ENCODE measurements around the gene ADIG.
"Not testable (repeated sequence)": the region's sequence is repeated elsewhere in the genome, so short reads cannot be mapped to it uniquely, and the experiment has no call there.

The ADIG gene

DNA sequence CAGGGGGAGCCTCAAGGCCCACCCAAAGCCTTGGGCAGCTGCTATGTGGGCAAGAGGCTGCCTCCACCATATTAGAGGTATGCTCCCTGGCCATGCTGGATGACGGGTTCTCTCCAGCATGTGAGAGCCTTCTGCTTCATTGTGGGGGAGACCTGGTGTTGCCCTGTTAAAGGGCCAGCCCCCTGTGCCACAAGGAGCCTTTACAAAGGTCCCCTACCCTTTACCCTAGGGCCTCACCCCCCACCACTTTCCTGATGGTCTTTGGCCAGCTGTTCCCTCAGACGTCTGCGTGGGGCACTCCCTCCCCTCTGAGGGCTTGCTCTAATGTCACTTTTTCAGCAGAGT lies 5.2 kb downstream of the ADIG start:
- H3K27ac Mint-ChIP-seq = no peak overlapping the region
- H3K27me3 Mint-ChIP-seq = no peaks in the 10 kb centered on the region
- H3K9me3 Mint-ChIP-seq = no peaks in the 10 kb centered on the region
- H3K4me1 Mint-ChIP-seq (ENCODE audit: low read depth) = no peaks in the 10 kb centered on the region
- H3K4me3 Mint-ChIP-seq = no peak overlapping the region
- H3K36me3 Mint-ChIP-seq (ENCODE audit: low read depth) = no peaks in the 10 kb centered on the region

DNA sequence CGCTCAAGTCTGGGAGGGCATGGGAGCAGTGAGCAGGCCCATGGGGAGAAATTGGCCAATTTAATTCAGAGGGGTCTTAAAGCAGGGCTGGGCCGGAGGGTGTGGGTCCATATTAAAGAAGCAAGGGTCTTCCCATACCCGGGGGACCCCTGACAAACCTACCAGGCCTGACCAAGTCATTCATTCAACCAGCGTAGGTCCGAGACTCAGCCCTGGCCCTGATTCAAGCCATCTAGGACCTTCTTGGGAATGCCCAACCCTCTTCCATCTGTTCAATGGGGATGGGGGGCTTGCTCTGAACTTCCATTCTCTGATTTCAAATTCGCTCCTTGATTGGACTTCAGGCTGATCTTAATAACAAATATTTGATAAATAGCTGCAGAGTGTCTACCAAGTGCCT lies 7.3 kb downstream of the ADIG start:
- no peaks in the 10 kb centered on the region for H3K36me3 Mint-ChIP-seq (ENCODE audit: low read depth)
- no peak overlapping the region for H3K4me3 Mint-ChIP-seq
- no peaks in the 10 kb centered on the region for H3K9me3 Mint-ChIP-seq
- no peaks in the 10 kb centered on the region for H3K4me1 Mint-ChIP-seq (ENCODE audit: low read depth)
- no peaks in the 10 kb centered on the region for H3K27me3 Mint-ChIP-seq
- H3K27ac Mint-ChIP-seq = no peak overlapping the region

DNA sequence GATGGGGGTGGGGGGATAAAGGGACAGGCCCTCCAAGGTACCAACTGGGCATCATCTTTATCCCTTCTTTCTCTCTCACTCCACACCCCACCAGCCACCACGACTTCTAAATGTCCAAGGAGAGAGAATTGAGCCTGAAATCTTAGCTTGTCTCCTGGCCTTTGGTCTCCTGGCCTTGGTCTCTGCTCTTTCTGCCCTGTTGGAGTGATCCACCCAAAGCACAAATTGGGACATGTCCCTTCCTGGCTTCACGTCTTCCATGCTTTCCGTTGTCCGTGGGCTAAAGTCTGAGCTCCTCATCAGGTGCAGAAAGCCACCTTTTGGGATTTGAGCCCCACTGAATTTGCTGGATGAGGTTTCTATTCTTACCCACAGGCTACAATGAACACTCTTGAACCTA lies 8.4 kb downstream of the ADIG start:
- no peak overlapping the region for H3K4me3 Mint-ChIP-seq
- no peak overlapping the region for H3K27ac Mint-ChIP-seq
- no peaks in the 10 kb centered on the region for H3K36me3 Mint-ChIP-seq (ENCODE audit: low read depth)
- H3K9me3 Mint-ChIP-seq = no peaks in the 10 kb centered on the region
- H3K4me1 Mint-ChIP-seq (ENCODE audit: low read depth) = no peaks in the 10 kb centered on the region
- no peaks in the 10 kb centered on the region for H3K27me3 Mint-ChIP-seq

DNA sequence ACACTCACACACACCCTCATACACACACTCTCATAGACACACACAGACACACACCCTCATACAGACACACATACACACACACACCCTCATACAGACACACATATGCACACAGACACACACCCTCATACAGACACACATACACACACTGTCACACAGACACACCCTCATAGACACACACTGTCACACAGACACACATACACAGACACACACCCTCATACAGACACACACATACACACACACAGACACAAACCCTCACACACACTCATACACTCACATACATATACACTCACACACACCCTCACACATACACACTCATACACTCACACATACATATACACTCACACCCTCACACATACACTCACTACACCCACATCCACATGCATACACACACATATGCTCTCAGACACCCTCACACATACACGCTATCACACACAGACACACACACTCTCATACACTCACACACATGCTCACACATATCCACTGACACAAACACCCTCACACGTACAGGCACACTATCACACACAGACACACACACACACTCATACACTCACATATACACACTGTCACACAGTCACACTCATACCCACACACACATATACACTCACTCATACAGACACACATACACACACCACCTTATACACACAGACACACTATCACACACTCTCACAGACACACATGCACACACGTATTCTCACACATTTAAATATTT lies 9.1 kb downstream of the ADIG start:
- Mint-ChIP-seq H3K27me3 (no peaks in the 10 kb centered on the region), H3K4me3 (no peak overlapping the region), H3K36me3 (ENCODE audit: low read depth) (no peaks in the 10 kb centered on the region), H3K27ac (no peak overlapping the region), H3K9me3 (no peaks in the 10 kb centered on the region), H3K4me1 (ENCODE audit: low read depth) (no peaks in the 10 kb centered on the region)

DNA sequence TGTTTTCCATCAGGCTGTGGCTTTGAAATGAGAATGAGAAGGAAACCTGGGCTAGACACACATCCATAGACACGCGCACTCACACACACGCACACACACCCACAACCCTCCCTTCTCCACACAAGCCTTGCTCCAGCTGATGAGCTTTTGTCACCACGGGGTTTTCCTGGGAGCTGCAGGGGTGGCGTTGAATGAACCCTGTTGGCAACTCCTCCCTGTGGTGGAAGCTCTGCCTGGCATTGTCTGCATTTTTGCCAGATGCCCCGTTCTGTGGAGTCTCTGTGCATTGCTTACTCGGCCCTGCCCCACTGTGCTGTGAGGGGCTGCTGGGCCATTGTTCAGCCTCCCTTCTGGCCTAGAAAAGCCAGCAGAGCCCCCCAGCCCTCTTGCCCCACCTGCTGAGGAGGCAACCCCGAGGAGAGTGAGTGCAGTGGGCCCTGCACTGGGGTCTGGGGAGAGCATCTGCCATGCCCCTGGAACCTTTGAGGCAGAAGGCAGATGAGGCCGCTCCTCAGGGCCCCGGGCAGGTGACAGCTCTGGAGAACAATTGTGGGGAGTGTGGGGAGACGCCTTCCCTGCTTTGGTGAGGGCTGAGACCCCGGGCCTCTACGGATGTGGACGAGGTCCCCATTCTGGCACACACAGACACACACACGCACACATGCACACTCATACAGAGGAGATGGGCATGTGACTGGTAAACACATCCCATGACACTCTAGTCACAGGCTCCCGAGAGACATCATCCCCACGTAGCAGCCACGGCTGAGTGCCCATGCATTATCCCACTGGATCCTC lies 9.9 kb downstream of the ADIG start:
- Mint-ChIP-seq H3K4me3 (no peak overlapping the region), H3K4me1 (ENCODE audit: low read depth) (no peaks in the 10 kb centered on the region), H3K9me3 (no peaks in the 10 kb centered on the region), H3K36me3 (ENCODE audit: low read depth) (no peaks in the 10 kb centered on the region), H3K27me3 (no peaks in the 10 kb centered on the region), H3K27ac (no peak overlapping the region)

DNA sequence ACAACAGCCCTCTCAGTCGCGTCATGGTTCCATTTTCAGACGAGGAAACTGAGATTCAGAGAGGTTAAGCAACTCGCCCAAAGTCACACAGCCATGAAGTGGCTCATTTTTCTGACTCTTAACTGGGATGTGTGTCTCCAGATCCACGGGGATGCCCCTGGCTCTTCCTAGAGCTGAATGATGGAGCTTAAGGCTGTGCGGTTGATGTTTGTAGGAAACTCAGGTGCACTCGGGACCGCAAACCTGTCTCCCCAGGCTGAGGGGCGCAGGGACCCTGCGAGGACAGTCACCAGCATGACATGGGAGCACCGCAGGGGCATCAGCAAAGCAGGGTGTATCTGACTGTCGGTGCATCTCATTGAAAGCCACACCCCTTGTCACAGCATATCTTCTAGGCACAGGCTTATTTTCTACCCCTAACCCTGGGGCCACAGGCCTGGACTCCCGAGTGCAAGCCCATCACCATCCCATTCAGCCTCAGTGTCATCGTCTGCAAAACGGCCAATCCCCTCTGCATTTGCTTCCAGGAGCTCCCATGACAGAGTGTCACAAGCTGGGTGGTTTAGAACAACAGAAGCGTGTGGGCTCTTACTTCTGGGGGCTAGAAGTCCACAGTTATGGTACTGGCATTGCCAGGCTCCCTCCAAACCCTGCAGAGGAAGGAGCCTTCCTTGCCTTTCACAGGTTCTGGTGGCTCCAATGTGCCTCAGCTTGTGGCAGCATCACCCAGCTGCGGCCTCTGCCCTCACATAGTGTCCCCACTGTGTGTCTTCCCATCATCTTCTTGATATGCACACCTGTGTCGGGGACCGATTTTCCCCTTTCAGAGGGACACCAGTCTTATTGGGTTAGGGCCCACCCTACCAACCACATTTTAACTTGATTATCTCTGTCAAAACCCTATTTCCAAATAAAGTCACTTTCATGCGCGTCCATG lies 10.7 kb downstream of the ADIG start:
- H3K27me3 Mint-ChIP-seq = no peaks in the 10 kb centered on the region
- H3K36me3 Mint-ChIP-seq (ENCODE audit: low read depth) = no peaks in the 10 kb centered on the region
- H3K27ac Mint-ChIP-seq = no peak overlapping the region

DNA sequence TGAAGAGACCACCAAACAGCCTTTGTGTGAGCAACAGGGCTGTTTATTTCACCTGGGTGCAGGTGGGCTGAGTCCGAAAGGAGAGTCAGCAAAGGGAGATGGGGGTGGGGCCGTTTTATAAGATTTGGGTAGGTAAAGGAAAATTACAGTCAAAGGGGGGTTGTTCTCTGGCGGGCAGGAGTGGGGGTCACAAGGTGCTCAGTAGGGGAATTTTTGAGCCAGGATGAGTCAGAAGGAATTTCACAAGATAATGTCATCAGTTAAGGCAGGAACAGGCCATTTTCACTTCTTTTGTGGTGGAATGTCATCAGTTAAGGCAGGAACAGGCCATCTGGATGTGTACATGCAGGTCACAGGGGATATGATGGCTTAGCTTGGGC lies 11.4 kb downstream of the ADIG start:
- not testable (repeated sequence) for H3K27ac Mint-ChIP-seq; H3K4me3 Mint-ChIP-seq; H3K36me3 Mint-ChIP-seq (ENCODE audit: low read depth); H3K4me1 Mint-ChIP-seq (ENCODE audit: low read depth); H3K27me3 Mint-ChIP-seq; H3K9me3 Mint-ChIP-seq

More for the DNA sequence above, 10.7 kb downstream of the ADIG start:
- no peaks in the 10 kb centered on the region for H3K9me3 Mint-ChIP-seq
- H3K4me1 Mint-ChIP-seq (ENCODE audit: low read depth) = no peaks in the 10 kb centered on the region
- no peak overlapping the region for H3K4me3 Mint-ChIP-seq

DNA sequence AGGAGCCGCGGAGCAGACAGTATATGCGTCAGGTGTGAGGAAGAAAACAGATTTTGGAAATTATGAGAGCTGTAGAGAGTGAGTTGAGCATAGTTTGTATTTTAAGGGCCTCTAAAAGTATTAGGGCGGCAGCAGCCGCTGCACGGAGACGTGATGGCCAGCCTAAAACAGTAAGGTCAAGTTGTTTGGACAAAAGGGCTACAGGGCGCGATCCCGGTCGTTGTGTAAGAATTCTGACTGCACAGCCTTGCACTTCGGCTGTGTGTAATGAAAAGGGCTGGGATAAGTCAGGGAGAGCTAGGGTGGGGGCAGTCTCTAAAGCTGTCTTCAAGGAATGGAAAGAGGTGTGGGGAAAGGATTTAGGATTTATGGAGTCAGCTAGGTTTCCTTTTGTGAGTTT lies 13.3 kb downstream of the ADIG start:
- H3K9me3 Mint-ChIP-seq = not testable (repeated sequence)

DNA sequence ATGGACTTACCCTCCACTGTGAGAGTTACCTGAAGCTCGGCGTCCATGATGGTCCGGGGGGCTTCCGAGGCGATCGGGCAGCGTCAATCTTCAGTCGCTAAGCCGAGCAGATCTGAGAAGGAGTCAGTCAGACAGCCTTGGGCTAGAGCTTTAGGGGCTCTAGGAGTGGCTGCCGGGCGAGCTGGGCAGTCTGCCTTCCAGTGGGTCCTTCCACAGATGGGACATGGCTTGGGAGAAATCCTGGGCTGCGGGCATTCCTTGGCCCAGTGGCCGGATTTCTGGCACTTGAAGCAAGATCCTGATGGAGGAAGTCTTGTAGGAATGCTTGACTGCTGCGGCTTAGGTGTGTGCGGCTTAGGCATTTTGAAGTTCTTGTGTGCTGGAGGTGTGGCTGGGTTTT lies 14.9 kb downstream of the ADIG start:
- not testable (repeated sequence) for H3K27ac Mint-ChIP-seq; H3K9me3 Mint-ChIP-seq; H3K4me1 Mint-ChIP-seq (ENCODE audit: low read depth); H3K4me3 Mint-ChIP-seq; H3K36me3 Mint-ChIP-seq (ENCODE audit: low read depth)
- peaks cover 21% of the 10 kb centered on the region for H3K27me3 Mint-ChIP-seq

More for the DNA sequence above, 13.3 kb downstream of the ADIG start:
- H3K36me3 Mint-ChIP-seq (ENCODE audit: low read depth); H3K4me1 Mint-ChIP-seq (ENCODE audit: low read depth); H3K4me3 Mint-ChIP-seq; H3K27ac Mint-ChIP-seq: not testable (repeated sequence)
- H3K27me3 Mint-ChIP-seq = peaks cover 12% of the 10 kb centered on the region

DNA sequence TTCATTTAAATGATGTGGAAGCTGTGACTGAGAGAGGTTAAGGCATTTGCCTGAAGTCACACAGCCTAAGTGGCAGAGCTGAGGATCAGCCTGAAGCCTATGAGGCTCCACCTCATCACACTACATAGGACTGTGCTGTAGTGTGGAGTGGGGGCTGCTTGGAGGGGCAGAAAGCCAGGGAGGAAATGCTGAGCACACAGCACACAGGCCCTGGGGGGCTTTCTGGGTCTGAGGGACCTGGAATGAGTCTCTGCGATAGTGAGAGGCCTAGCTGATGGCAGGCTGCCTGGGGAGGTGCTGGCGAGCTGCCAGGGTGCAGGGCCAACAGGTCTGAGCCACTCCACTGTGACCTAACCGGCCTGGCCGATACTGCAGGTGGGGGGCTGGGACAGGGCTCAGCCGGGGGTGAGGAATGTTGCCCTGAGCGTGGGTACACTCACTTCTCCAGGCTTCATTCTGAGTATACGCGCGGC lies 18.4 kb downstream of the ADIG start:
- H3K9me3 Mint-ChIP-seq = no peaks in the 10 kb centered on the region
- no peak overlapping the region for H3K27ac Mint-ChIP-seq
- no peak overlapping the region for H3K4me3 Mint-ChIP-seq
- H3K27me3 Mint-ChIP-seq = peaks cover 51% of the 10 kb centered on the region
- peaks cover 6% of the 10 kb centered on the region for H3K4me1 Mint-ChIP-seq (ENCODE audit: low read depth)
- H3K36me3 Mint-ChIP-seq (ENCODE audit: low read depth) = no peaks in the 10 kb centered on the region

DNA sequence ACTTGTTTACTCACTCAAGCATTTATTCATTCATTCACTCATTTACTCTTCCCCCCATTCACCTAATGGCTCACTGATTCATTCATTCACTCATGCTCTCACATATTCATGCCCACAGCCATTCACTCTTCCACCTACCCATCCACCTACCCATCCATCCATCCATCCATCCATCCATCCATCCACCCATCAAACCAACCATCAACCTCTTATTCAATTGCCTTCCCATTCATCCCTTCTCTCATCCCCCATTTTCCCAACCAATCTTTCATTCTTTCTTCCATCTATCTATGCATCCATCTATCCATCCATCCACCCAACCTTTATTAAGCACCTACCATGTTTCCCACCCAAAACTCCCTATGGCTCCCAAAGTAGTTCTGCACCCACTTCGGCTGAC lies 19.1 kb downstream of the ADIG start:
- Mint-ChIP-seq H3K4me1 (ENCODE audit: low read depth) (peaks cover 6% of the 10 kb centered on the region), H3K4me3 (no peak overlapping the region), H3K36me3 (ENCODE audit: low read depth) (no peaks in the 10 kb centered on the region), H3K9me3 (no peaks in the 10 kb centered on the region), H3K27me3 (peaks cover 55% of the 10 kb centered on the region), H3K27ac (no peak overlapping the region)

DNA sequence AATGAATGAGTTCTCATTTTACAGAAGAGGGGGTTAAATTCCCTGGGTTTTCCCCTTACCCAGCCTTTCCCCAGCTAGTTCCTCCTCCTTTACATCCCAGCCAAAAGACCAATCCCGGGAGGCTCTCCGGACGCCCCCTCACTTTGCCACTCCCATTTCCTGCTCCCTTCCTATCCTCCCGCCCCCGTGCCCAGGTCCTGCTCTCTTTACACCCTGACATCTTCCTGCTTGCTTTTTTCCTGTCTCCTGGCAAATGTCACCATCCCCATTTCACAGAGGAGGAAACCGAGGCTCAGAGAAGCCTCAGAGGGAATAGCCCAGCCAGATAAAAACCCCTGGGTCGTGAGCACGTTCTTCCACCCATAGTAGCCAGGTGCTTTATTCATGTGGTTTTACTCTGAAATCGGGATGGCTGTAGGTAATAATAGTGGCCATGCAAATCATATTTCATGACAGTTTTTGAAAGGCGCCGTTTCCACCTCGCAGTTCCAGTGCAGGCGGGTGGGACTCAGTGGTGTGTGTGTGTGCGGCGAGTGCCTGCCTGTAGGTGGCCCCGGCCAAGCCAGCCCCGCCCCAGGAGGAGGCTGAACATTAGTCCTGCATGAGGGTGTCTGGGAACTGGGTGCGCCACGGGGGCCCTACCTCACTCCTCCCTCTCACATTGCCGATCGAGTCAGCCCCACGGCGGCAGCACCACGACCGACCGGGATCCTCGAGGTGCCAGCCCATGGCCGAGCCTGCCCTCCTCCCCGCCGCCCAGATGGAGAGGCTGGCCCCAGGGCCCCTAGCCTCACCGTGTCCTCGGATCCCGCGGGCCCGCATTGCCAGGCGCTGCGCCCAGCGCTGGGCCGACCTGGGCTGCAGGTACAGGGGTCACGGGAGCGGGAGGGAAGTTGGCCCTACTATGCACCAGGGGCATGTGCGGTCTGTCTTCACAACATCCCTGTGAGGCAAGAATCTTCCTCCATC lies 20.5 kb downstream of the ADIG start, which contains the start of gene ARHGAP40:
ARHGAP40 (plus strand) TSS at position 594 of the 969 bp plus-strand sequence.
- H3K4me1 Mint-ChIP-seq (ENCODE audit: low read depth) = peaks cover 6% of the 10 kb centered on the region
- H3K27me3 Mint-ChIP-seq = peaks cover 57% of the 10 kb centered on the region
- no peak within 1 kb of the TSS for H3K4me3 Mint-ChIP-seq
- no peaks in the 10 kb centered on the region for H3K36me3 Mint-ChIP-seq (ENCODE audit: low read depth)
- no peak within 1 kb of the TSS for H3K27ac Mint-ChIP-seq
- H3K9me3 Mint-ChIP-seq = no peaks in the 10 kb centered on the region

DNA sequence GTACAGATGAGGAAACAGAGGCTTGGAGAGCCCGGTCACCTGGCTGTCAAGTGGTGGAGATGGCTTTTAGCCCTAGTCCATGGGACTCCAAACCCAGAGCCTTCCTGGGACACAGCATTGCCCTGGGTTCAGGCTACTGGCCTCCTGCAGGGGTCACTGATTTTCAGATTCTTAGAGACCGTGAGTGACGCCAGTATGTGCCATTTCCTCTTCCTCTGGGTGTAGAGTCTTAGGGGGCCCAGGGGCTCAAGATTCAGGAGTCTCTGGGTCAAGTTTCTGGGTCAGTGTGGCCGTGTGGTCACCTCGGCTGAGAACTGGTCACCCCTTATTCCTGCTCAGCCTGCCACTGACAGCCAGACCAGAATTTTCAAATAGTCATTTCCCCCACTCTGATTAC lies 21.2 kb downstream of the ADIG start:
- H3K27ac Mint-ChIP-seq = no peak overlapping the region
- H3K4me3 Mint-ChIP-seq = no peak overlapping the region
- no peaks in the 10 kb centered on the region for H3K36me3 Mint-ChIP-seq (ENCODE audit: low read depth)
- H3K27me3 Mint-ChIP-seq = peaks cover 62% of the 10 kb centered on the region
- peaks cover 6% of the 10 kb centered on the region for H3K4me1 Mint-ChIP-seq (ENCODE audit: low read depth)
- H3K9me3 Mint-ChIP-seq = no peaks in the 10 kb centered on the region

DNA sequence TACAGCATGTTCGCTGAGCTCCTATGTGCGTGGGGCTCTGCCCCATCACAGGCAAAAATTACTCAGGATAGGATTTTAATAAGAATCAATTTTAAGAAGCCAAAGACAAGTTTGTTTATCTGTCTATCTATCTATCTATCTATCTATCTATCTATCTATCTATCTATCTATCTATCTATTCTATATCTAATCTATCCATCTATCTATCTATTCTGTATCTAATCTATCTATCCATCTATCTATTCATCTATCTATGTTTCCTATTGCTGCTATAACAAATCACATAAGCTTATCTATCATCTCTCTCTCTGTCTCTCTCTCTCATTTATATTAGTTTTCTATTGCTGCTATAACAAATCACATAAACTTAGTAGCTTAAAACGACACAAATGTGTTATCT lies 22.3 kb downstream of the ADIG start:
- H3K4me3 Mint-ChIP-seq = no peak overlapping the region
- no peaks in the 10 kb centered on the region for H3K36me3 Mint-ChIP-seq (ENCODE audit: low read depth)
- no peaks in the 10 kb centered on the region for H3K9me3 Mint-ChIP-seq
- H3K27ac Mint-ChIP-seq = no peak overlapping the region
- peaks cover 6% of the 10 kb centered on the region for H3K4me1 Mint-ChIP-seq (ENCODE audit: low read depth)
- H3K27me3 Mint-ChIP-seq = peaks cover 62% of the 10 kb centered on the region

Data from stimulated activated naive CD8-positive, alpha-beta T cell treated with anti-CD3 and anti-CD28 coated beads, Interleukin-15, Interleukin-2, amounts not matched to agents 100 ng/mL and 50 ng/mL, for 24 hours (primary cell).